Gastroesophageal sphincter (tissue), 3 donors: ENCODE results near the gene FAM83F.

Experiments
- EP300 ChIP-seq: sonication (generic); formaldehyde crosslinking; IDR thresholded peaks from one replicate; pipeline ENCODE4 v1.6.1; 2017; ENCODE audit warnings: antibody characterized with exemption, mild to moderate bottlenecking
- POLR2AphosphoS5 ChIP-seq: sonication (generic); formaldehyde crosslinking; IDR thresholded peaks from one replicate; pipeline ENCODE4 v1.6.1; 2017; ENCODE audit warnings: antibody characterized with exemption
- TF ChIP-seq, protein P1 (sequence below), 4 experiments: fragments of 200-600 bp in 2 of 4; fragments of 450-650 bp in 2 of 4; sonication (generic) in 1 of 4; IDR thresholded peaks; one replicate each; pipeline ENCODE4 v1.5.1; 2017 to 2019; ENCODE audit warnings: antibody characterized with exemption in 4 of 4, mild to moderate bottlenecking in 2 of 4, moderate library complexity in 2 of 4

DNA sequence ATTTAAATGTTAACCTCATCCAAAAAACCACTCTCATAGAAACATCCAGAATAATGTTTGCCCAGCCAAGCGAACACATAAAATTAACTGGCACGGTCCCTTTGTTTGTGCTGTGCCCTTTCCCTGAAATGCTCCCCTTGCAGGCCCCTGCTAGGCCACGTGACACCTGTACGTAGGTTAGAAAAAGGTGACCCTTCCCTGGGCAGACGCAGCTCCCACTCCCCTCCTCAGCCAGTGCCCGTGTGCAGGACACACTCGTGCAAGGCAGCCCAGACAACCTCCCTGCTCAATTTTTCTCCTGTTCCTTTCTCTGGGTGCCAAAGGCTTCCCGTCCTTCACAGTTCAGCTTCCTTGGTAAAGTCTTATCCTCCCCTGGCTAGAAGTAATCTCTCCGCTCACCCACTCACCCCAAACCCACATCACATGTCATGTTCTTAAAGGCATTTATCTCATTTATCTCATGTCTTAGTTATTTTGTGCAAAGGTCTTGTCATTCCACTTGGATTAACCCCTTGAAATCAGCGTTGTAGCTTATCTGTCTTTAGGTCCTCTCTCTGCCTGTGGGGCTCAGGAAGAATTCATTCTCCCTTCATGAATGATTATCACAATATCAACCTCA is 20.7 kb downstream of the FAM83F start:
- TF ChIP-seq, protein P1, sequence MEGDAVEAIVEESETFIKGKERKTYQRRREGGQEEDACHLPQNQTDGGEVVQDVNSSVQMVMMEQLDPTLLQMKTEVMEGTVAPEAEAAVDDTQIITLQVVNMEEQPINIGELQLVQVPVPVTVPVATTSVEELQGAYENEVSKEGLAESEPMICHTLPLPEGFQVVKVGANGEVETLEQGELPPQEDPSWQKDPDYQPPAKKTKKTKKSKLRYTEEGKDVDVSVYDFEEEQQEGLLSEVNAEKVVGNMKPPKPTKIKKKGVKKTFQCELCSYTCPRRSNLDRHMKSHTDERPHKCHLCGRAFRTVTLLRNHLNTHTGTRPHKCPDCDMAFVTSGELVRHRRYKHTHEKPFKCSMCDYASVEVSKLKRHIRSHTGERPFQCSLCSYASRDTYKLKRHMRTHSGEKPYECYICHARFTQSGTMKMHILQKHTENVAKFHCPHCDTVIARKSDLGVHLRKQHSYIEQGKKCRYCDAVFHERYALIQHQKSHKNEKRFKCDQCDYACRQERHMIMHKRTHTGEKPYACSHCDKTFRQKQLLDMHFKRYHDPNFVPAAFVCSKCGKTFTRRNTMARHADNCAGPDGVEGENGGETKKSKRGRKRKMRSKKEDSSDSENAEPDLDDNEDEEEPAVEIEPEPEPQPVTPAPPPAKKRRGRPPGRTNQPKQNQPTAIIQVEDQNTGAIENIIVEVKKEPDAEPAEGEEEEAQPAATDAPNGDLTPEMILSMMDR (IDR thresholded peaks at IDR 0.05) = no peak
- TF ChIP-seq POLR2AphosphoS5 (no peak), EP300 (no peak)
